PC-9 (cell line): Measurements from ENCODE around the gene SURF4. TPM values are rescaled to one million over a fixed set of nuclear protein-coding genes. Genes with fewer than 3 reads are reported as not detected.

Source experiments
- BruUV-seq: library from RNA; stranded (reverse); fragments of 400-500 nt; replicated peaks from 2 replicates; lab custom pipeline; 2021; lab: Mats Ljungman, UMichigan
- CTCF ChIA-PET: fragments of 300-600 bp; sonication (Branson Sonifier 250); formaldehyde crosslinking; loops from one replicate; lab custom pipeline; 2022; ENCODE audit warnings: antibody characterized with exemption; lab: Charles Lee
- POLR2A ChIA-PET: fragments of 300-600 bp; sonication (Branson Sonifier 250); formaldehyde crosslinking; loops from one replicate; lab custom pipeline; 2022; ENCODE audit warnings: antibody characterized with exemption; ENCODE audit not compliant: unreplicated experiment; lab: Charles Lee
- DNase-seq, 2 experiments: peaks; one replicate each; pipeline versions ENCODE4 v3.0.0 to v3.0.0-alpha.2; 2015 to 2022; ENCODE audit warnings: mixed read lengths in 1 of 2
- H2AFZ ChIP-seq: fragments of 200-600 bp; sonication (generic); 2 replicates; pipeline ENCODE4 v1.8.1; 2017; ENCODE audit warnings: antibody characterized with exemption
- H3F3A ChIP-seq: fragments of 200-600 bp; sonication (generic); 2 replicates; pipeline ENCODE4 v1.8.1; 2017; ENCODE audit warnings: antibody characterized with exemption, mild to moderate bottlenecking, low read depth; ENCODE audit not compliant: insufficient read depth
- H3K27ac ChIP-seq: fragments of 200-600 bp; sonication (generic); 2 replicates; pipeline ENCODE4 v1.6.1; 2016; ENCODE audit warnings: mixed run types
- H3K27me3 ChIP-seq: fragments of 200-600 bp; sonication (generic); 2 replicates; pipeline ENCODE4 v1.6.1; 2016; ENCODE audit warnings: low read depth, mixed run types; ENCODE audit not compliant: insufficient read depth
- H3K36me3 ChIP-seq: fragments of 200-600 bp; sonication (generic); 2 replicates; pipeline ENCODE4 v1.6.1; 2016; ENCODE audit warnings: low read depth, mixed run types
- H3K4me1 ChIP-seq: fragments of 200-600 bp; sonication (generic); replicated peaks from 2 replicates; pipeline ENCODE4 v1.6.1; 2016; ENCODE audit warnings: mixed run types; ENCODE audit not compliant: insufficient read depth
- H3K4me2 ChIP-seq: fragments of 200-600 bp; sonication (generic); 2 replicates; pipeline ENCODE4 v1.6.1; 2017; ENCODE audit warnings: mixed run types
- H3K4me3 ChIP-seq: fragments of 200-600 bp; sonication (generic); 2 replicates; pipeline ENCODE4 v1.6.1; 2016; ENCODE audit warnings: mixed run types
- H3K79me2 ChIP-seq: fragments of 200-600 bp; sonication (generic); 2 replicates; pipeline ENCODE4 v1.6.1; 2017; ENCODE audit warnings: low read depth, mixed run types
- H3K9me2 ChIP-seq: fragments of 200-600 bp; sonication (generic); 2 replicates; pipeline ENCODE4 v1.8.1; 2017; ENCODE audit warnings: mild to moderate bottlenecking; ENCODE audit not compliant: insufficient read depth
- H3K9me3 ChIP-seq: fragments of 200-600 bp; sonication (generic); 2 replicates; pipeline ENCODE4 v1.8.1; 2016; ENCODE audit warnings: low read depth; ENCODE audit not compliant: insufficient read depth
- H4K20me1 ChIP-seq: fragments of 200-600 bp; sonication (generic); 2 replicates; pipeline ENCODE4 v1.8.1; 2017; ENCODE audit not compliant: insufficient read depth
- EZH2 ChIP-seq: fragments of 200-600 bp; sonication (generic); IDR thresholded peaks from 2 replicates; pipeline ENCODE4 v1.8.0; 2017; ENCODE audit warnings: antibody characterized with exemption, low read depth
- intact Hi-C: fragments of 100-400 bp; cut with micrococcal nuclease; formaldehyde crosslinking; loops from one replicate; pipeline ENCODE4 v1.10.0; 2022; ENCODE audit not compliant: unreplicated experiment
- total RNA-seq: library from RNA; stranded (reverse); gene quantifications from 2 replicates; pipeline ENCODE4 v1.2.3, GENCODE V29; 2021
- TF ChIP-seq, protein P1 (sequence below): fragments of 200-600 bp; sonication (generic); conservative IDR thresholded peaks from 2 replicates; pipeline ENCODE4 v1.6.1; 2017; ENCODE audit warnings: mixed run types, antibody characterized with exemption, mild to moderate bottlenecking, moderate library complexity

The SURF4 gene
- total RNA-seq, 1 experiment from 2014 or later = 199 TPM

DNA sequence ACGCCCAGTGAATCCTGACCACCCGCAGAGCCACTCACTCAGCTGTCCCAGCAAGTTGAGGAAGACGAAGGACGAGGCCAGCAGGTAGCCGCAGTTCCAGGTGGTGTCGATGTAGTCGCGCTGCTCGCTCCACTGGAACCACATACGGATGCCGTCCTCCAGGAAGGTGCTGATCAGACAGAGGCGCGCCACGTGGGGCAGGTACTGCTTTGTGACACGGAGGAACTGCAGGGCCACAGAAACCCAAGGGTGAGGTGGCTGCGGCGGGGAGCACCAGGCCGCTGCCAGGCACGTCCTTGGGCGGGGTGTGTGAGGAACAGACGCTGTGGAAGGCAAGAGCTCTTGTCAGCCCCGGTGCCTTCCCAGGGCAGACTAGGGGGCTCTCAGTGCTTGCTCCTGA is 8.6 kb downstream of the SURF4 start:
- POLR2A ChIA-PET = no interaction called here
- Histone ChIP-seq H3K27ac (no peak overlapping the region), H3K4me3 (no peak overlapping the region), H3K79me2 (peaks cover 53% of the 10 kb centered on the region), H2AFZ (no peak overlapping the region), H4K20me1 (peaks cover 96% of the 10 kb centered on the region), H3K9me3 (no peaks in the 10 kb centered on the region), H3F3A (peaks cover 21% of the 10 kb centered on the region; the same call in 1 of the 2 replicates), H3K4me2 (no peak overlapping the region), H3K27me3 (no peaks in the 10 kb centered on the region), H3K4me1 (no peaks in the 10 kb centered on the region), H3K9me2 (no peaks in the 10 kb centered on the region), H3K36me3 (peaks cover 32% of the 10 kb centered on the region)
- no peak for TF ChIP-seq EZH2
- TF ChIP-seq, protein P1, sequence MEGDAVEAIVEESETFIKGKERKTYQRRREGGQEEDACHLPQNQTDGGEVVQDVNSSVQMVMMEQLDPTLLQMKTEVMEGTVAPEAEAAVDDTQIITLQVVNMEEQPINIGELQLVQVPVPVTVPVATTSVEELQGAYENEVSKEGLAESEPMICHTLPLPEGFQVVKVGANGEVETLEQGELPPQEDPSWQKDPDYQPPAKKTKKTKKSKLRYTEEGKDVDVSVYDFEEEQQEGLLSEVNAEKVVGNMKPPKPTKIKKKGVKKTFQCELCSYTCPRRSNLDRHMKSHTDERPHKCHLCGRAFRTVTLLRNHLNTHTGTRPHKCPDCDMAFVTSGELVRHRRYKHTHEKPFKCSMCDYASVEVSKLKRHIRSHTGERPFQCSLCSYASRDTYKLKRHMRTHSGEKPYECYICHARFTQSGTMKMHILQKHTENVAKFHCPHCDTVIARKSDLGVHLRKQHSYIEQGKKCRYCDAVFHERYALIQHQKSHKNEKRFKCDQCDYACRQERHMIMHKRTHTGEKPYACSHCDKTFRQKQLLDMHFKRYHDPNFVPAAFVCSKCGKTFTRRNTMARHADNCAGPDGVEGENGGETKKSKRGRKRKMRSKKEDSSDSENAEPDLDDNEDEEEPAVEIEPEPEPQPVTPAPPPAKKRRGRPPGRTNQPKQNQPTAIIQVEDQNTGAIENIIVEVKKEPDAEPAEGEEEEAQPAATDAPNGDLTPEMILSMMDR = no peak
- BruUV-seq = no TSS peak
- DNase-seq = no peak
- CTCF ChIA-PET = no interaction called here
- intact Hi-C loops = no loop called here

DNA sequence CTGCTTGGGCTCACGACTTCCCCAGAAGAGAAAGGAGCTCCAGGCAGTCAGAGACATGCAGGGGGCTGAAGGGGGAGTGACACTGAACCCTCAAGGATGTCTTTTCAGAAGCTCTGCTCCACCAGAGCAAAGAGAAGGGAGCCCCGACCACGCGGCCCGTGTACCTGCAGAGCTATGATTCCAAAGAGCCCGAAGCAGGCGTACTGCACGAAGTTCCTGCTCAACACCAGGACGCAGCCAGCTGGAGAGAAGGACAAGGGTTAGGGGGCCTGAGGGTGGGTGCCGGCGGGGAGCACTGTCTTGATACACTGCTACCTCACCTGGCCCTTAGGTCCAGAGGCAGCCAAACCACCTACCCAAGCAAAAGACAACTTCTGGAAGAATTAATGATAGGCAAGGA is 9.4 kb downstream of the SURF4 start:
- peaks cover 96% of the 10 kb centered on the region for H4K20me1 ChIP-seq
- no peaks in the 10 kb centered on the region for H3K9me3 ChIP-seq
- peaks cover 38% of the 10 kb centered on the region for H3K36me3 ChIP-seq
- no peaks in the 10 kb centered on the region for H3K9me2 ChIP-seq
- no peak overlapping the region for H3K4me3 ChIP-seq
- H2AFZ ChIP-seq = no peak overlapping the region
- peaks cover 29% of the 10 kb centered on the region for H3F3A ChIP-seq
- DNase-seq = no peak
- H3K4me2 ChIP-seq = no peak overlapping the region
- H3K79me2 ChIP-seq = peaks cover 46% of the 10 kb centered on the region
- TF ChIP-seq EZH2 = no peak
- TF ChIP-seq, protein P1 = no peak
- POLR2A ChIA-PET = no interaction called here
- no peak overlapping the region for H3K27ac ChIP-seq
- H3K27me3 ChIP-seq = no peaks in the 10 kb centered on the region
- intact Hi-C loops = no loop called here
- H3K4me1 ChIP-seq = no peaks in the 10 kb centered on the region
- CTCF ChIA-PET = interaction anchor here (0.6 kb wide), 1 partner anchor 119 kb away, joined by 3 read pairs; no protein-coding TSS in a partner anchor
- no TSS peak for BruUV-seq

DNA sequence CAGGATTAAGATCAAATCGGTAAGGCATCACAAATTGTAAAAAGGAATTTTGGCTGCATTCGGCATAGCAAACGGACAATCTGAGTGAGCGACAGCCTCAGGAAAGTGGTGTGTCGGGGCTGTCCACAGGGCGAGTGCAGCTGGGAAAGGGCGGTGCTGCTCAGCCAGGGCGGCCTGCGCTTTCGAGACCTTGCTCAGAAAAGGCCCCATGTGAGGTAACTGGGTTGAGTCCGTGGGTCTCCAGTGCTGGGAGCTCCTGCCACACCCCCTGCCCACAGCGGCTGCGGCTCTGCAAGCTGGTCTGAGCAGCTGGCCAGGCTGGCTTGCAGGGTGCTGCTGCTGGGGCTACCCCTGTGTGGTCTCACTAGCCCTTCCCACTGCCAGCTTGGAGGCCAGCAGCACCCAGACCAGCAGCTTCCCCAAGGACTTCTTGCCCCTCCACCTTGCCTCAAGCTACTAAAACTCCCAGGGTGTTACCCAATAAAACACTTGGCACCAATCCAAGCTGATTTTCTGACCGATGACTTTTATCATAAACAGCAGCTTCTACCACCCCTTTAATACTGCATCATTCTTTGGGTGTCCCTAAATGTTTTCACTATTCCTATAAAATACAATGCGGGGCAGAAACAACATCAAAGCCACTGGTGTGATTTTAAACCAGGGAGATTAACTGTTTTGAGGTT is 13.4 kb downstream of the SURF4 start:
- ChIA-PET POLR2A (no interaction called here), CTCF (interaction anchor here (0.5 kb wide), 1 partner anchor 177 kb away, joined by 3 read pairs; no protein-coding TSS in a partner anchor)
- no peaks in the 10 kb centered on the region for H3K27me3 ChIP-seq
- H4K20me1 ChIP-seq = peaks cover 74% of the 10 kb centered on the region
- peaks cover 2% of the 10 kb centered on the region for H3K4me1 ChIP-seq
- H3F3A ChIP-seq = peaks cover 36% of the 10 kb centered on the region
- H3K27ac ChIP-seq = no peak overlapping the region
- peaks cover 39% of the 10 kb centered on the region for H3K36me3 ChIP-seq
- intact Hi-C loops = no loop called here
- no peak overlapping the region for H3K4me2 ChIP-seq
- DNase-seq = no peak
- H3K79me2 ChIP-seq = peaks cover 8% of the 10 kb centered on the region; the same call in 1 of the 2 replicates
- no peaks in the 10 kb centered on the region for H3K9me3 ChIP-seq
- no peak overlapping the region for H3K4me3 ChIP-seq
- TF ChIP-seq, protein P1 = no peak
- TF ChIP-seq EZH2 = no peak
- BruUV-seq = TSS peak; percentile 13
- H3K9me2 ChIP-seq = no peaks in the 10 kb centered on the region
- H2AFZ ChIP-seq = no peak overlapping the region
